ENCODE results near the gene SLC35A4.

The SLC35A4 gene

DNA sequence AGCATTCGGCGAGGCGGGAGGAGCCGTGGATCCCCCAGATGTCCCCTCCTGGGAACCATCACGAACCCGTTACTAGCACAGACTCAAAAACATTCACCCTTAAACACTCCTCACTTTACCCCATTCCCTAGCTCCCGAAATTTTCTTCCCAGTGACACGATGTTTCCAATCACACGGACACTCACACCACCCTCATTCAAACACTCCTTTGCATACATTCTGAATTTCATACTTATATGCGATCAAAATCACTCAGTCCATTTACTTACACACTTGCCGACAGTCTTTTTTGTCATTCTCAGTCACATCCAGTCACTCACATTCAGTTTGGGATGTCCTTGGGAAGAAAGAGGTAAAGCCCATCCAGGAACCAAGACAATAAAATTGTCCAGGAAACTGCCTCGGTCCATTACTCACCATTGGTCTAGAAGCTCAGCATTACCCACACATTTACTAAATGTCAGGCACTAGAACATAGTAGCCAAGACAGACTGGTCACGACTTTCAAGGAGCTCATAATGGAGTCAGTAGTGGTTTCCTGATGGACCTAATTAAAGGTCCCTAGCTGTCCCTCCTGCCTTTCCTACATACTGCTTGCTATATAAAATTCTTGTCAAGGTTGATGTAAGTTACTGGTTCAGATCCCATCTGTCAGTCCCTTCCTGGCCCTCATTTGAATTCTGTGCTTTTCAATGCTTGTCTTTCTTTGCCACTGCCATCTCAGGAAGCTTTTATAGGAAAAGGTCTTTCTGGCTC lies 574 bp downstream of the SLC35A4 start:
- TF ChIP-seq, protein P1, sequence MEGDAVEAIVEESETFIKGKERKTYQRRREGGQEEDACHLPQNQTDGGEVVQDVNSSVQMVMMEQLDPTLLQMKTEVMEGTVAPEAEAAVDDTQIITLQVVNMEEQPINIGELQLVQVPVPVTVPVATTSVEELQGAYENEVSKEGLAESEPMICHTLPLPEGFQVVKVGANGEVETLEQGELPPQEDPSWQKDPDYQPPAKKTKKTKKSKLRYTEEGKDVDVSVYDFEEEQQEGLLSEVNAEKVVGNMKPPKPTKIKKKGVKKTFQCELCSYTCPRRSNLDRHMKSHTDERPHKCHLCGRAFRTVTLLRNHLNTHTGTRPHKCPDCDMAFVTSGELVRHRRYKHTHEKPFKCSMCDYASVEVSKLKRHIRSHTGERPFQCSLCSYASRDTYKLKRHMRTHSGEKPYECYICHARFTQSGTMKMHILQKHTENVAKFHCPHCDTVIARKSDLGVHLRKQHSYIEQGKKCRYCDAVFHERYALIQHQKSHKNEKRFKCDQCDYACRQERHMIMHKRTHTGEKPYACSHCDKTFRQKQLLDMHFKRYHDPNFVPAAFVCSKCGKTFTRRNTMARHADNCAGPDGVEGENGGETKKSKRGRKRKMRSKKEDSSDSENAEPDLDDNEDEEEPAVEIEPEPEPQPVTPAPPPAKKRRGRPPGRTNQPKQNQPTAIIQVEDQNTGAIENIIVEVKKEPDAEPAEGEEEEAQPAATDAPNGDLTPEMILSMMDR (IDR thresholded peaks at IDR 0.05; ENCODE audit: extremely low read depth, insufficient read depth, missing control alignments), result no peak
- DNase-seq (ENCODE audit: low spot score), result no peak
- in situ Hi-C loops (cut with MboI; ENCODE audit: low pct_unique_long_range_greater_than_20kb, low sequenced_read_pairs, unreplicated experiment), result no loop called here

DNA sequence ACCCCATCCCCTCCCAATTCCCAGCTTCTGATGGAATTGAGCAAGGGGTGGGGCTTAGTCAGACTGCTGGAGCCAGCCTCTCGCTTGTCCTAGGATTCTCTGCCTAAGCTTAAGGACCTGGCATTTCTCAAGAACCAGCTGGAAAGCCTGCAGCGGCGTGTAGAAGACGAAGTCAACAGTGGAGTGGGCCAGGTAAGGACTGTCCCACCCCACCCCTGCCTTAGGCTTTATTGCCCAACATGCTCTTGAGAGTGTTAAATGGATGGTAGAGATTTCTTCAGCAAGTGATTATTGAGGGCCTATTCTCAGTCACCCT lies 1.1 kb downstream of the SLC35A4 start:
- in situ Hi-C loops (cut with MboI; ENCODE audit: low pct_unique_long_range_greater_than_20kb, low sequenced_read_pairs, unreplicated experiment), result no loop called here
- TF ChIP-seq, protein P1 (IDR thresholded peaks at IDR 0.05; ENCODE audit: extremely low read depth, insufficient read depth, missing control alignments), result no peak
- DNase-seq (ENCODE audit: low spot score), result no peak

DNA sequence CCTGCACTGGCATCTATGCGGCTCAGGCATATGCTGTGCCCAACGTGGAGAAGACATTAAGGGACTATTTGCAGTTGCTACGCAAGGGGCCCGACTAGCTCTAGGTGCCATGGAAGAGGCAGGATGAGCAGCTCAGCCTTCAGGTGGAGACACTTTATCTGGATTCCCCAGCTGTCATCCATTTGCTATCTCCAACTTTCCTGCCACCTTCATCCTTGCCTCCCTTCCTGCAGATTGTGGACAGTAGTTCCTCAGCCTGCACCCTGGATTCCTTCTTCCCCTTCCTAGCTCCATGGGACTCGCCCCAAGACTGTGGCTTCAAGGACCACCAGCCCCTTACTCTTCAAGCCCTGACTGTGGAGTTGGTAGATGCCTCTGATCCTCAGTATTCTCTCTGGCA lies 2.0 kb downstream of the SLC35A4 start:
- in situ Hi-C loops (cut with MboI; ENCODE audit: low pct_unique_long_range_greater_than_20kb, low sequenced_read_pairs, unreplicated experiment), result no loop called here
- no peak for DNase-seq (ENCODE audit: low spot score)
- TF ChIP-seq, protein P1 (IDR thresholded peaks at IDR 0.05; ENCODE audit: extremely low read depth, insufficient read depth, missing control alignments), result no peak

DNA sequence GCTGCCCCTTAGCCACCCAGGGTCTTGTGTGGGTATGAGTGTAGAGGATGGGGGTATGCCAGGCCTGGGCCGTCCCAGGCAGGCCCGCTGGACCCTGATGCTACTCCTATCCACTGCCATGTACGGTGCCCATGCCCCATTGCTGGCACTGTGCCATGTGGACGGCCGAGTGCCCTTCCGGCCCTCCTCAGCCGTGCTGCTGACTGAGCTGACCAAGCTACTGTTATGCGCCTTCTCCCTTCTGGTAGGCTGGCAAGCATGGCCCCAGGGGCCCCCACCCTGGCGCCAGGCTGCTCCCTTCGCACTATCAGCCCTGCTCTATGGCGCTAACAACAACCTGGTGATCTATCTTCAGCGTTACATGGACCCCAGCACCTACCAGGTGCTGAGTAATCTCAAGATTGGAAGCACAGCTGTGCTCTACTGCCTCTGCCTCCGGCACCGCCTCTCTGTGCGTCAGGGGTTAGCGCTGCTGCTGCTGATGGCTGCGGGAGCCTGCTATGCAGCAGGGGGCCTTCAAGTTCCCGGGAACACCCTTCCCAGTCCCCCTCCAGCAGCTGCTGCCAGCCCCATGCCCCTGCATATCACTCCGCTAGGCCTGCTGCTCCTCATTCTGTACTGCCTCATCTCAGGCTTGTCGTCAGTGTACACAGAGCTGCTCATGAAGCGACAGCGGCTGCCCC lies 2.6 kb downstream of the SLC35A4 start:
- no peak for DNase-seq (ENCODE audit: low spot score)
- in situ Hi-C loops (cut with MboI; ENCODE audit: low pct_unique_long_range_greater_than_20kb, low sequenced_read_pairs, unreplicated experiment), result no loop called here
- TF ChIP-seq, protein P1 (IDR thresholded peaks at IDR 0.05; ENCODE audit: extremely low read depth, insufficient read depth, missing control alignments), result no peak

DNA sequence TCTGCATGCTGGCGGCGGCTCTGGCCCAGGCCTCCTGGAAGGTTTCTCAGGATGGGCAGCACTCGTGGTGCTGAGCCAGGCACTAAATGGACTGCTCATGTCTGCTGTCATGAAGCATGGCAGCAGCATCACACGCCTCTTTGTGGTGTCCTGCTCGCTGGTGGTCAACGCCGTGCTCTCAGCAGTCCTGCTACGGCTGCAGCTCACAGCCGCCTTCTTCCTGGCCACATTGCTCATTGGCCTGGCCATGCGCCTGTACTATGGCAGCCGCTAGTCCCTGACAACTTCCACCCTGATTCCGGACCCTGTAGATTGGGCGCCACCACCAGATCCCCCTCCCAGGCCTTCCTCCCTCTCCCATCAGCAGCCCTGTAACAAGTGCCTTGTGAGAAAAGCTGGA lies 3.2 kb downstream of the SLC35A4 start:
- DNase-seq (ENCODE audit: low spot score), result no peak
- in situ Hi-C loops (cut with MboI; ENCODE audit: low pct_unique_long_range_greater_than_20kb, low sequenced_read_pairs, unreplicated experiment), result no loop called here

DNA sequence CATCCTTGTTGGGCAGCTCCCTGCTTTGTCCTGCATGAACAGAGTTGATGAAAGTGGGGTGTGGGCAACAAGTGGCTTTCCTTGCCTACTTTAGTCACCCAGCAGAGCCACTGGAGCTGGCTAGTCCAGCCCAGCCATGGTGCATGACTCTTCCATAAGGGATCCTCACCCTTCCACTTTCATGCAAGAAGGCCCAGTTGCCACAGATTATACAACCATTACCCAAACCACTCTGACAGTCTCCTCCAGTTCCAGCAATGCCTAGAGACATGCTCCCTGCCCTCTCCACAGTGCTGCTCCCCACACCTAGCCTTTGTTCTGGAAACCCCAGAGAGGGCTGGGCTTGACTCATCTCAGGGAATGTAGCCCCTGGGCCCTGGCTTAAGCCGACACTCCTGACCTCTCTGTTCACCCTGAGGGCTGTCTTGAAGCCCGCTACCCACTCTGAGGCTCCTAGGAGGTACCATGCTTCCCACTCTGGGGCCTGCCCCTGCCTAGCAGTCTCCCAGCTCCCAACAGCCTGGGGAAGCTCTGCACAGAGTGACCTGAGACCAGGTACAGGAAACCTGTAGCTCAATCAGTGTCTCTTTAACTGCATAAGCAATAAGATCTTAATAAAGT lies 3.9 kb downstream of the SLC35A4 start:
- in situ Hi-C loops (cut with MboI; ENCODE audit: low pct_unique_long_range_greater_than_20kb, low sequenced_read_pairs, unreplicated experiment), result no loop called here
- no peak for DNase-seq (ENCODE audit: low spot score)
- TF ChIP-seq, protein P1 (IDR thresholded peaks at IDR 0.05; ENCODE audit: extremely low read depth, insufficient read depth, missing control alignments), result no peak

More for the DNA sequence above, 3.2 kb downstream of the SLC35A4 start:
- TF ChIP-seq, protein P1 (IDR thresholded peaks at IDR 0.05; ENCODE audit: extremely low read depth, insufficient read depth, missing control alignments), result no peak

Data from GM13977 (cell line).